ENCODE data around the gene TNNI3K. TPM values are rescaled to one million over a fixed set of nuclear protein-coding genes. Genes with fewer than 3 reads are reported as not detected.
"Not testable (repeated sequence)": the region's sequence is repeated elsewhere in the genome, so short reads cannot be mapped to it uniquely, and the experiment has no call there.

Gene TNNI3K
- total RNA-seq, 4 donors from 2014 or later: 0.19 TPM; not detected in 3

DNA sequence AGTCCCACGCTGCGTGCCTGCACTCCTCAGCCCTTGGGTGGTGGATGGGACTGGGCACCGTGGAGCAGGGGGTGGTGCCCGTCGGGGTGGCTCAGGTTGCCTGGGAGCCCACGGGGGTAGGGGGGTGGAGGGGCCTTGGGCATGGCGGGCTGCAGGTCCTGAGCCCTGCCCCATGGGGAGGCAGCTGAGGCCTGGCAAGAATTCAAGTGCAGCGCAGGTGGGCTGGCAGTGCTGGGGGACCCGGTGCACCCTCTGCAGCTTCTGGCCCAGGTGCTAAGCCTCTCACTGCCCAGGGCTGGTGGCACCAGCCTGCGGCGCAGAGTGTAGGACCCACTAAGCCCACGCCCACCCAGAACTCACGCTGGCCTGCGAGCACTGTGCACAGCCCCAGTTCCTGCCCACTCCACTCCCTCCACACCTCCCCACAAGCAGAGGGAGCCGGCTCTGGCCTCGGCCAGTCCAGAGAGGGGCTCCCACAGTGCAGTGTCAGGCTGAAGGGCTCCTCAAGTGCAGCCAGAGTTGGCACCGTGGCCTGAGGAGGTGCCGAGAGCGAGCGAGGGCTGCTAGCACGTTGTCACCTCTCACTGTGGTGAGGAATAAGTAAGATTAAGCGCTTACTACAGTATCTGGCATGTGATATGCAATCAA, 12.8 kb downstream of the TNNI3K start:
- H3K4me1 ChIP-seq: no peaks in the 10 kb centered on the region
- WGBS, 2 donors: 77 to 86% methylated on average over 4 to 6 of the region's 22 CpGs
- no peaks in the 10 kb centered on the region for H3K36me3 ChIP-seq
- no peaks in the 10 kb centered on the region for H3K27me3 ChIP-seq
- H3K9me3 ChIP-seq: no peaks in the 10 kb centered on the region
- DNase-seq: no peak
- TF ChIP-seq, protein P1, sequence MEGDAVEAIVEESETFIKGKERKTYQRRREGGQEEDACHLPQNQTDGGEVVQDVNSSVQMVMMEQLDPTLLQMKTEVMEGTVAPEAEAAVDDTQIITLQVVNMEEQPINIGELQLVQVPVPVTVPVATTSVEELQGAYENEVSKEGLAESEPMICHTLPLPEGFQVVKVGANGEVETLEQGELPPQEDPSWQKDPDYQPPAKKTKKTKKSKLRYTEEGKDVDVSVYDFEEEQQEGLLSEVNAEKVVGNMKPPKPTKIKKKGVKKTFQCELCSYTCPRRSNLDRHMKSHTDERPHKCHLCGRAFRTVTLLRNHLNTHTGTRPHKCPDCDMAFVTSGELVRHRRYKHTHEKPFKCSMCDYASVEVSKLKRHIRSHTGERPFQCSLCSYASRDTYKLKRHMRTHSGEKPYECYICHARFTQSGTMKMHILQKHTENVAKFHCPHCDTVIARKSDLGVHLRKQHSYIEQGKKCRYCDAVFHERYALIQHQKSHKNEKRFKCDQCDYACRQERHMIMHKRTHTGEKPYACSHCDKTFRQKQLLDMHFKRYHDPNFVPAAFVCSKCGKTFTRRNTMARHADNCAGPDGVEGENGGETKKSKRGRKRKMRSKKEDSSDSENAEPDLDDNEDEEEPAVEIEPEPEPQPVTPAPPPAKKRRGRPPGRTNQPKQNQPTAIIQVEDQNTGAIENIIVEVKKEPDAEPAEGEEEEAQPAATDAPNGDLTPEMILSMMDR (IDR thresholded peaks at IDR 0.05): no peak
- no peak for TF ChIP-seq POLR2A (IDR thresholded peaks at IDR 0.05)
- H3K4me3 ChIP-seq: no peak overlapping the region
- no peak overlapping the region for H3K27ac ChIP-seq
- intact Hi-C loops (cut with DNase I): no loop called here

DNA sequence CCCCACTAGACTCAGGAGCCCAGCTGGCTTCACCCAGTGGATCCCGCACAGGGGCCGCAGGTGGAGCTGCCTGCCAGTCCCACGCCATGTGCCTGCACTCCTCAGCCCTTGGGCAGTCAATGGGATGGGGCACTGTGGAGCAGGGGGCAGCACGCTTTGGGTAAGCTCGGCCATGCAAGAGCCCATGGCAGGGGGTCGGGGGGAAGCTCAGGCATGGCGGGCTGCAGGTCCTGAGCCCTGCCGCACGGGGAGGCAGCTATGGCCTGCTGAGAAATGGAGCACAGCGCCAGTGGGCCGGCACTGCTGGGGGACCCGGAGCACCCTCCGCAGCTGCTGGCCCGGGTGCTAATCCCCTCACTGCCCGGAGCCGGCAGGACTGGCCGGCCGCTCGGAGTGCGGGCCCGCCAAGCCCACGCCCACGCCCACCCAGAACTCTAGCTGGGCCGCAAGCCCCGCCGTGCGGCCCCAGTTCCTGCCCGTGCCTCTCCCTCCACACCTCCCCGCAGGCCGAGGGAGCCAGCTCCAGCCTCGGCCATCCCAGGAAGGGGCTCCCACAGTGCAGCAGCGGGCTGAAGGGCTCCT, 18.1 kb downstream of the TNNI3K start:
- H3K4me3 ChIP-seq; H3K27me3 ChIP-seq; intact Hi-C loops (cut with DNase I); H3K36me3 ChIP-seq; H3K9me3 ChIP-seq; DNase-seq; H3K27ac ChIP-seq; H3K4me1 ChIP-seq: not testable (repeated sequence)
- 21% methylated on average over 2 of the region's 32 CpGs; no CpG with 5 or more reads in 1 of the 2 donors for WGBS, 2 donors

DNA sequence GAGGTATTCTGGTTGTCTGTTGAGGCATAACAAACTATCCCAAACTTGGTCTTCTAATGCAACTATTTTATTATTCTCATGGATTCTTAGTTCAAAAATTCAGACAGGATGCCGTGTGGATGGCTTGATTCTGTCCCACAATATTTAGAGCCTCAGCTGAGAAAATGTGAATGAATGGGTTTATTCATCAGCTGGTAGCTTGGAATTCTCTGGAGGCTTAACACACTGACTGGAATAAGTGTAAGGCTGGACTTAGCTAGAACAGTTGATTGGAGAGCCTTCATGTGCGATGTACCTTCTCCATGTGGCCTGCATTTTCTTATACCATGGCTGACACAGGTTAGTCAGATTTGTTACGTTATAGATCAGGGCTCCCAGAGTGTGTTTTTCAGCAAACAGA, 30.8 kb downstream of the TNNI3K start:
- 77 to 88% methylated on average over 3 of the region's 3 CpGs for WGBS, 2 donors
- Histone ChIP-seq H3K4me3 (no peak overlapping the region), H3K9me3 (no peaks in the 10 kb centered on the region), H3K36me3 (no peaks in the 10 kb centered on the region), H3K4me1 (no peaks in the 10 kb centered on the region), H3K27me3 (no peaks in the 10 kb centered on the region), H3K27ac (no peak overlapping the region)
- TF ChIP-seq, protein P1 (IDR thresholded peaks at IDR 0.05): no peak
- TF ChIP-seq POLR2A (IDR thresholded peaks at IDR 0.05): no peak
- intact Hi-C loops (cut with DNase I): no loop called here
- no peak for DNase-seq

DNA sequence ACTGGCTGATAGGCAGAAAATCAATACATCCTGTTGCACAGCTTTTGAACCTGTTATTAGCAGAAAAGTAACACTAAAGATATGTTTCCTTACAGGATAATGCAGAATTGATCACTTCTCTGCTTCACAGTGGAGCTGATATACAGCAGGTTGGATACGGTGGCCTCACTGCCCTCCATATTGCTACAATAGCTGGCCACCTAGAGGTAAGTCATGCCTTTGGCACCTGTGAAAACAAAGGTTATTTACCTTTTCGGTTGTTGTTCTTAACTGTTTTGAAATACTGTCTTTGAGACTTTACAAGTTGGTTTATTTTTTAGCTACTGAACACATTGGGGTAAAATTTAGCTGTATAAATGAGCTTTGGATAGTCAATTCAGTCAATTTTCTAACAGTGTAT, 36.3 kb downstream of the TNNI3K start:
- Histone ChIP-seq H3K27ac (no peak overlapping the region), H3K27me3 (no peaks in the 10 kb centered on the region), H3K36me3 (no peaks in the 10 kb centered on the region), H3K4me3 (no peak overlapping the region), H3K4me1 (no peaks in the 10 kb centered on the region), H3K9me3 (no peaks in the 10 kb centered on the region)
- TF ChIP-seq, protein P1 (IDR thresholded peaks at IDR 0.05): no peak
- TF ChIP-seq POLR2A (IDR thresholded peaks at IDR 0.05): no peak
- intact Hi-C loops (cut with DNase I): no loop called here
- 45 to 56% methylated on average over 2 of the region's 2 CpGs for WGBS, 2 donors
- no peak for DNase-seq

DNA sequence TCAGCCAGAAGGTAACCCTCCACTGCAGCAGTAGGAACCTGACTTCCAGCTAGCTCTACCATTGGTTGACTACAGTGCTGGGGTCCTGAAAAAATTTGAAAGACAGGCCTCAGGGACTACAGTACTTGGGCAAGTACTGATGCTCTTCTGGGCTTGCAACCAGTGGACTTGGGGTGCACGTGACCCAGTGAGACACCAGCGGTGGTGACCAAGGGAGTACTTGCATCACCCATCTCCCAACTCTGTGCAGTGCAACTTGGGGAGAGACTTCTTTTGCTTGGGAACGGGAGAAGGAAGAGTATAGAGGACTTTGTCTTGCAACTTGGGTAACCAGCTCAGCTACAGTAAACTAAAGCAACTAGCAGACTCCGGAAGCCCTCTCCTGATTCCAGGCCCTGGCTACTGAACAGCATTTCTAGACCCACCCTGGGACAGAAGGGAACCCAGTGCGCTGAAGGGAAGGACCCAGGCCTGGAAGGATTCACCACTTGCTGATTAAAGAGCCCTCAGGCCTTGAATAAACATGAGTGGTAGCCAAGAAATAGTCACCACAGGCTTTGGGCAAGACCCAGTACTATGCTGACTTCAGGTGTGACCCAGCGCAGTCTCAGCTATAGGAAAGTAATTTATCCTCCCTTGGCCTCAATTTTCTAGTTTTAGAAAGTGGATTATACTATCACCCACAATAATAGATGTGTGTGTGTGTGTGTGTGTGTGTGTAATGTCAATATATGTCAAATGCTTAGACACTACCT, 45.6 kb downstream of the TNNI3K start:
- Histone ChIP-seq H3K9me3 (no peaks in the 10 kb centered on the region), H3K4me3 (no peak overlapping the region), H3K4me1 (no peaks in the 10 kb centered on the region), H3K27ac (no peak overlapping the region), H3K36me3 (no peaks in the 10 kb centered on the region), H3K27me3 (no peaks in the 10 kb centered on the region)
- TF ChIP-seq, protein P1 (IDR thresholded peaks at IDR 0.05): no peak
- no peak for TF ChIP-seq POLR2A (IDR thresholded peaks at IDR 0.05)
- WGBS, 2 donors: 79 to 88% methylated on average over 4 to 6 of the region's 6 CpGs
- intact Hi-C loops (cut with DNase I): no loop called here
- no peak for DNase-seq
